ENCODE measurements around the gene FAM107B.

Gene FAM107B

DNA sequence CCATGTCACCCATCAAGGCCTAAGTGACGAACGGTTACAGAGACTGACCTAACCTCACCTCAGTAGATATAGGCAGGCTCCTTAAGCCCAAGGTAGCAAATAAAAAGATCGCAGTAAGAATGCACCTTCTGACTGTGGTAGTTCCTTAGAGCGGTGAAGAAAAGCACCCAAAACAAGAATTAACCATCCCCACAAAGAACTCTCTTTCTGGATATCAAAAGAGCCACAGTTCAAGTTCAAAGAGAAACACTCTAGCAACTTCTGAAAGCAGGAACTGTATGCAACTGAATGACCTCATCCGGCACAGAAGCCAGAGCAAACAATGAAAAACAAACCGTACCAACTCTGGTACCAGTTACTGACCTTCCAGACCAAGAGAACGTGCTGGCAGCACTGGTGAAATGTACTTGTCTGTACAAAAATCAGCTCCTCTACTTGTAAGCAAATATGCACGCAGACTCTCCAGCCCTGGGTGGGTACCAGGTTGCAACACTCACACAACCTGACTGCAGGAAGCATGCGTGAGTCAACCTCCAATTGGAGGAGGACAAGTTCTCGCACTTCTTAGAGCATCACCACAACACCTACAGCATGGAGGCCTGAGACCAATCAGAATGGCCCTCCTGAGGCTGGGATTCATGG, 202.7 kb downstream of the FAM107B start:
- DNase-seq, result no peak

DNA sequence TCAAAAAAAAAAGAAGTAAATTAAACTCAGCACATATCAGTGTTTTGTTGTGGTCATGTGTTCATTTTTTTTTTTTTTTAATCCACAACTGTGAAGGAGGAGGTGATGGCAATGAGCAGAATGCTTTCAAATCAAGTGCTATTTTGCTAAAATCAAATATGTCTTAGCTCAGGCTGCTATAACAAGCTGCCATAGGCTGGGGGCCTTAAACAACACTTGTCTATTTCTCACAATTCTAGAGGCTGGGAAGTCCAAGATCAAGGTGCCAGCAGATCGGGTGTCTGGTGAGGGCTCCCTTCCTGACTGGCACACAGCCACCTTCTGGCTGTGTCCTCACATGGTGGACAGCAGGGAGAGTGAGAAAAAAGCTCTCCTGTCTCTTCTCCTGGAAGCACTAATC, 203.9 kb downstream of the FAM107B start:
- no peak for DNase-seq

DNA sequence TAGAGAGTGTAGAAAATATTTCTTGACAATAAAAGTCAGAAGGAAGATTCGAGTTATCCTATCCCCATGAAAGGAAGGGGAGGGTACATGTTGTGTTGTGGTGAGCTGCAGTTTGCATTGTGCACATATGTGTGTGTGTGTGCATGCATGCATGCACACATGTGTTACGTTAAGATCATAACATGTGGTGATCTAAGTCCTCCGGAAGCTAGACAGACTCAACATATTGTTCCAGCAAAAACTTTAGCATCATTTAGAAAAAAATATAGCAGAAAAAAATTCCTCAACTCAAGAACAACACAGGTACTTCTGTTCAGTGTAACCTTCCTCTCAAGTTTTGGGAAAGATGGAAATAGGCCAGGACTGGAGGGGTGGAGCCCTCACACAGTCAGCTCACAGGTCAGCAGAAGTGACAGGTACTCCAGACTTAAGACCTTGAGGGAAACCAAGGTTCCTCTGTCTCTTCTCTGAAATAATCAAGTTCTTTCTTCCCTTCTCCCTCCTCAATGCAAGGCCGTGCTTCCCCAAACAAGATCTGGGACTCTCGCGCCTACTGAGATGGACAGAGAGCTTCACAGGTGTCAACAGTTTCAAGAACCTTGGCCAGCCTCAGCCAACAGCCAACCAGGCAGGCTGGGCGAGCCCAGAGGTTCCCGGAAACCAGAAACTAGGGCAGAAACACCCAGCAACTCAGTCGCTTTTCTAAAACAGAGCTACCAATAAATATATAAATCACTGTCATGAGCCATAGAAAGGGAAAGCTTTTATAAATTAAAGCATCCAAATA, 205.2 kb downstream of the FAM107B start:
- no peak for DNase-seq

DNA sequence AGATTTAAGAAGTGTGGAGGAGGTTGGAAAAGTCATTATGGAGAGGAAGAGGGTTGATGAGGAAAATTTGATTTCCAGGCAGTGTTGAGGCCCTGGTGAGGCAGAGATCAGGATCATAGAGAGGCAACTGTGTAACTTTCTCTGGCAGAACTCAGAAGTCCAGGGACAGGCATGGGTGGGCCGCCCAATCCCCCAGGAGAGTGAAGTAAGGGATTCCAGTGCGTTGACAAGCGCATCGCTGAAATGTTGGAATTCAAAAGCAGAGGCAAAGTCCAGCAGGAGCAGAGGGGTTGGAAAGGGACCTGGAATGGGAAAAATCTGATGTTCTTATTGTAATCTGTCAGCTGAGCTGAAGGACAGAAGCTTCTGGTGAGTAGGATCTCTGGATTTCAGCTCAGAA, 207.3 kb downstream of the FAM107B start:
- peak; percentile 55 for DNase-seq

DNA sequence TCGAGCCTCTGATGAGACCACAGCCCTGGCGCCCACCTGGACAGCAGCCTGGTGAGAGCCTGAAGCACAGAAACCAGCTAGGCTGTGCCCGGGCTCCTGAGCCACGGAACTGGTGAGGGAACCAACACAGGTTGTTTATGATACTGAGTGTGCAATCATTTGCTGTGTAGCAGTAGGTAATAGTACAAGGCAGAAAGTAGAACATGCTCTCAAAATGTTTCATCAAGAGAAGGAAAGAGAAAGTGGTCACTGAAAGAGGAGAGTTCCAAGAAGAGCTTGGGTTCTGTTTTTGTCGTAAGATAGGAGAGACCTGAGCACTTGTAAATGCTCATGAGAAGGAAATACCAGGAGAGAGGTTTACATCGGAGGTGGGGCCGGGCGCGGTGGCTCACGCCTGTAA, 208.2 kb downstream of the FAM107B start:
- no peak for DNase-seq

DNA sequence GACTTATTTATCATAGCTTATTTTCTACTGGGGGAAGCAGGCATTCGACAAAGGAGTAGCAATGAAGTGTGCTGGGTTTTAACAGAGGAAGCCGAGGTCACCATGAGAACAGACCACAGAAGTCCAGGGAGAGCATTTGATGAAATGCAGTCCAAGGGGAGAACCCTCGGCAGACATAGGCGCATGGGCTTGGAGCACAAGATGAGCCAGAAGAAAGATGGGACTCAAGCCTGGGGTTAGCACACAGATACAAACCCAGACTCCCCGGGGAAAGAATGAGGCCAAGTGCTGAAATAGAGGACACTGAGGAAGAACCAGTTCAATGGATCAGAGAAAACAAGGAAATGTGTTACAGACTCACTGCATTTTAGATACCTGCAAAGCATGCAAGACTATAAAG, 209.5 kb downstream of the FAM107B start:
- no peak for DNase-seq

DNA sequence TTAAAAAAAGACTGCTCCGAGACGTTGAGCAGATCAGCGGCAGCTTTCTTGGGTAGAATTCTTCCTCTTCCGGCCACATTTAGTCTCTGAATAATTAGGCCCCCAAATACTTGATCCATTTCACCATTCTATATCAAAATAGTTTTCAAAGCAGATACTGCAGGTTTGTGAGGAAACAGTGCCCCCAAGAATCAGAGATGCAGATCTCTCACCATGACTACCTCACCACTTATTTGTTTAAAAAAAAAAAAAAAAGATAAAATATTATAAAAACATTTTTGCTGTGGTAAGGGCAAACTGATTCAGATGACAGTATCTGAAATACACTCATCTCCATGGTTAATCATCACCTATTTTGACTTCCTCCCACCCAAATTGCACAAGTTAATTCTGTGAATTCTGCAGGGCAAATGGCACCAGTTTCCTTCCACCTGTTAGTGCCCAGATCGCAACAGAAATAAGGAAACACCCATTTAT, 210.4 kb downstream of the FAM107B start:
- DNase-seq, result no peak

DNA sequence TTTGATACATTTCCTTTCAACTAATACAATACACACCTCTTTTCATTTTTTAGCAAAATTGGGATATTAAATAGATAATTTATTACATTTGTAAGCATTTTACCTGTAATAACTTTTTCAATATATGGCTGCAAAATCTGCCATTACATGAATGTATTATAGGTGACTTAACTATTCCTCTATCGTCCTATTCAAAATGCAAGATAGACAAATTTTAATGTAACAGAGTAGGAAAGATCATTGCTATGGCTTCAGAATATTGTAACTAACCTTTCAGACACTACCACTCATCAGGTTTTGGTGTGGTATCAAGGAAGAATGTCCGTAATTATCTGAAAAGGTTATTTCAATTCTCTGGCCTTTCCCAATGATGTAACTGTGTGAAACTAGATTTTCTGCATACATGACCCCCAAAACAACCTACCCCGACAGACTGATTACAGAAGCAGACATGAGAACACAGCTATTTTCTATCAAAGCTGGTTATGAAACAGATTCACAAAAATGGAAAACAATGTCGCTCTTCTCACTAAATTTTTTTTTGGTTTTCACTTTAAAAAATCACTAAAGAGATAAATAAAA, 211.2 kb downstream of the FAM107B start:
- DNase-seq, result no peak

DNA sequence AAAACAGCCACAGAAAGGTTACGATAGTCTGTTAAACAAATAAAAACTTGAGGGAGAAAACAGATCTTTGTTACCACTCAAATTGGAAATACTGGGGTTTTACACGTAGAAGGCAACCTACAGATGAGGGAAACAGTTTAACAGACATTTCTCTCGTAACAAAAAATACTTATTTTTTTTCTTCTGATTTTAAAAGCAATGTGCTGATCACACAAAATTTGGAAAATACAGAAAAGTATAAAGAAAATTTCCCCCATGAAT, 211.7 kb downstream of the FAM107B start:
- no peak for DNase-seq

DNA sequence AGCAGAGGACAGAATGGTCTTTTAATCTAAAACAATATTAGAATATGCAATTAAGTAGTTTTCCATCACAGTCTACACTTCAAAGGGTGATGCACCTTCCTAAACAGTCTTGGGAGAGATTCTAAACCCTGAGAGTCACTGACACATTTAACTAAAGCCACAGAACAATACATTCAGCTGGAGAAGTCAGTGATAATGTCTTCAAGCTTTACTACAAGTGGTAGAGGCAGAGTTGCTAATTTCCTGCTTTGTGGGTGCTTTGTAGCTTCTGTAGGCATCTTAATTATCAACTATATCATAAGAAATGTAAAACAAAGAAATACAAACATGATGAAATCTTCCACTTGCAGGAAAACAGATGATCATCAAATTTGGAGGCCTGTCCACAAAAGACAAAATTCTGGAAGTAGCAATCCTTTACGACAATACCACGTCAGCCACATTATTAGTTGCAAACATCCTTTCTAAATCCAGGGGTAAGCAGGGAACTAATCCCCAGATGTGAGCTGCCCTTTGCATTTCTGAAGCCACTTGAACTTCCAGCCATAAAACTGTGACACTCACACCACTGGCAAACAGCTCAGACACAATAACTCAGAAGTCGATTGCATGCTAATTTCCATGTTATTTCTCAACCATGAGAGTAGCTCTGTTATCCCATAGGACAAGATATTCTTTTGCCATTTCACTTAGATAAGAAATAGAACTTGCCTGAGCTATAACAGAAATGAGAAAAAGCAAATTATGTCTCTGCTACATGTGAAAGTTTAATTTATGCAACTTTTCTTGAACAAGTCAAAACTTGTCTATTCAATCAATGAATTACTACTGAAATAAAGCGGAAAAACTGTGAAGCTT, 212.2 kb downstream of the FAM107B start:
- no peak for DNase-seq

DNA sequence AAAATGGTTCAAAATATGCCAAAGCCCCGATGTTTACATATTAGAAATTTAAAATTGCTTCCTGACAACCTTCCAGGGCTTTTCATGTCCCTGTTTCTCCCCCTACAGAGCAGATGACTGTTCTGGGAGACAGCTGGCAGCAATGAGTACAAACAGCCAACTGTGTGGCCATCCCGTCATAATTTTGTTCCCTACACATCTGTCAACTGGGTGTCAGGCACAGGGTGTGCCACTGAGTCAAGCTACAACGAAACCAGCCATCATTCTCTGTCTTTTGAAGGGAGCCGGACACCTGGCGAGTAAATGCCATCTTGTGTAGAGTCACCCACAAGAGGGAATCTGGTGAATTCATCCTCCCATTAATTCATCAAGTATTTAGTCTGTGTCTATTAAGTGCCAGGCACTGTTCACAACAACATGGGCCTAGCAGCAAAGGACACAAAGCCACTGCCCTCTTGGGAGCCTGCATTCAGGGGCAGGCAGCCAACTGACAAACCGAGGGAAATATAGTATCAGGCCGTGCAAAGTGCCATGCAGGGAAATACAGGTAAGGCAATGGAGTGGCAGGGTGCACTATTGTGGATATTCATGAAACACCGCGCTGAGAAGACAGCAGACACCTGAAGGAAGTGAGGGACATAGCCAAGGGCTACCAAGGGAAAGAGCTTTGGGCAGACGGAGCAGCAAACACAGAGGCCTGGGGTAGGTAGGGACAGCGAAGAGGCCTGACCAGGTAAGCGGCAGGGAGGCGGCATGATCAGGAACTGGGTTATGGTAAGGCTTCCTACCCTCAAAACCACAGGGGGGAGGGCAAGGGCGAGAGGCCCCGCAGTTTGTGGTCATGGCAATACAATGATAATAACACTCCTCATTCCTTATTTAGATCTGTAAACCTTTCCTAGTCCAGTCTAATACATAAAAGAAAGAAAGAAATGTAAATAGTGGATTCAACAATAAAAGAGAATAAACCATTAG, 213.6 kb downstream of the FAM107B start:
- DNase-seq, result no peak

DNA sequence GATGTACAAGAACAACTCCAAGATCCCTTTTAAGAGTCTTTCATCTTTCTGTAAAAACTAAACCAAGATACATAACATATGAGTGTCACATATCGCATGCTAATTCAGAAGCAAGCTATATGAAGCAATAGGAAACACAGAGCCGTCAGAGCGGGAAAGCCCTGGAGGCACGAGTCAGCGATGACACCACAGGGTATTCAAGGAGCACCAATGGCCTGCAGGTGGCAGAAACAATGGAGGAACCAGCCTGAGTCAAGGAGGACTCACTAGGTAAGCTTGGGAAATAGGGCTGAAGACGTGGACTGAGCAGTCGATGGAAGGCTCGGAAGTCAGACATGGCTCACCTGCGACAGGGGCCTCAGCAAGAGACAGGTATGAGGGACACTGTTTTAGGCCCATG, 214.4 kb downstream of the FAM107B start:
- no peak for DNase-seq

DNA sequence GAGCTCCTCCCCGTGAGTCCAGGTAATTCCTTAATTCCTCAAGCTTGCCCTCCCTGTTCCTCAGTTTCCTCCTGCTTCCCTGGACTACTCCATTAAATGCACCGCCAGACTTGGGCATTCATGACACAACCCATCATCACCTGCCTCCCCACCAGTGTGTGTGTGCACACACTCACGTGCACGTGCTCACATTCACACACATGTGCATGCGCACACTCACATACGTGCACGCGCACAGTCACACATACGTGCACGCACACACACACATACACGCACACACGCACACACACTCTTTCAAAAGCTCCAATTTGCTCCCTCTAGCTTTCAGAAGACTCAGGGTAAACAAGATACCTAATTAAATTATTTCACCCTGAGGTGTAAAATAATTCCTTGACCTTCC, 216.7 kb downstream of the FAM107B start:
- no peak for DNase-seq

DNA sequence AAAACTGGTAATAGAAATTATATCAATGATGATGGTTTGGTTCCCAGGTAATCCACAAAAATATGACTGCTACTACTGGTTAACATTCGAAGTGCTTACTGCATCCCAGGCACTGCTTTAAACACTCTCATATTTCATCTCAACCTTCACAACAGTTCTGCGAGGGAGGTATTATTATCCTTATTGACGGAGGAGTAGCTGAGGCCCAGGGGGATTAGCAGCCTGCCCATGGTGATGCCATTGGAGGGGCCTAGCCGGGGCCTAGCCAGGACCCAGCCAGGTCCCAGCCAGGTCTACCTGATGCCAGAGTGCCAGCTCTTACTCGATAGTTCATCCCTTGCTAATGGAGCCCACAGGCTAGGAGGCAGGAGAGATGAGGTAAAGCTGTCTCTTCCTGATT, 217.1 kb downstream of the FAM107B start:
- DNase-seq, result no peak

DNA sequence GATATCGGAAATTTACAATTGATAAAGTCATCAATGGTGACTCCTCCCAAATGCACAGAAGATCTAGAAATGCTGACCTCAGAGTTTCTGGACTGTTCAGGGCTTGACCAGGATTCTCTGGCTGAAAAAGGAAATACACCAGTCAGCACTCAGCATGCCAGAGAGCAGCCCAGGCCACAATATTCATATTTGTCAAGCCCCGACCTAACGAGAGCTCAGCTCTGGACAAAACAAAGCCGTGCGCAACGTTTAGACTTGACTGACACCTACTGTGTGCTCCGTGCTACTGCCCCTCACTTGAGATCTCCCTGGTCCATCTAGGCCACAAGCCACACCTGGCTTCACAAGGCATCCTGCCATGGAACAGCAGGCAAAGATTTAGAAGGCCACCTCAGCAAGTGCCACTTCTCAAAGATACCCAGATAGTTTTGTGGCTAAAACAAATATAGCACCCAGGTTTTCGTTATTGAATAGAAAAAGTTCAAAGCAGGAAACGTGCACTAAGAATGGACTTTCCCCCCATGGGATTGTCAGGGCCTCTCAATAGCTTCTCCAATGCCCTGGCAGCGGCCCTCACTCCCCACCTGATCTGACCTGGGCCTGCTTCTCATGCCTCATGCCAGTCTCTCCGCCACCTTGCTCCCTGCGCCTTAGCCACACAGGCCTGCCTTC, 218.3 kb downstream of the FAM107B start:
- DNase-seq, result no peak

DNA sequence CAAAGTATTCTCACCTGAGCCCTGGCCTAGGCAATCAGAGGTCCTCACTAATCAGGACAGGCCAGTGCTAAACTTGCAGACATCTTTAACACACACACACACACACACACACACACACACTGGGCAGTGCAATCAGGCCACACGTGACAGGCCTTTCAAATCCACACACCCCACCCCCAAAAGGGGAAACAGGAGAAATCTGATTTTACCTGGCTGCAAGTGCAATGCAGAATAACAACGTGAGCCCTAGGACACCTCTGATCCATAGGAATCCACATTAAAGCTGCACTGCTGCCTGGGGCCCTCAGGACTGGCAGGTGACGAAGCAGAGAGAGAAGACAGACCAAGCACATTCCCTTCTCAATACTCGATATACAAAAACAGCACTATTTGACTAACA, 218.9 kb downstream of the FAM107B start:
- DNase-seq, result no peak

DNA sequence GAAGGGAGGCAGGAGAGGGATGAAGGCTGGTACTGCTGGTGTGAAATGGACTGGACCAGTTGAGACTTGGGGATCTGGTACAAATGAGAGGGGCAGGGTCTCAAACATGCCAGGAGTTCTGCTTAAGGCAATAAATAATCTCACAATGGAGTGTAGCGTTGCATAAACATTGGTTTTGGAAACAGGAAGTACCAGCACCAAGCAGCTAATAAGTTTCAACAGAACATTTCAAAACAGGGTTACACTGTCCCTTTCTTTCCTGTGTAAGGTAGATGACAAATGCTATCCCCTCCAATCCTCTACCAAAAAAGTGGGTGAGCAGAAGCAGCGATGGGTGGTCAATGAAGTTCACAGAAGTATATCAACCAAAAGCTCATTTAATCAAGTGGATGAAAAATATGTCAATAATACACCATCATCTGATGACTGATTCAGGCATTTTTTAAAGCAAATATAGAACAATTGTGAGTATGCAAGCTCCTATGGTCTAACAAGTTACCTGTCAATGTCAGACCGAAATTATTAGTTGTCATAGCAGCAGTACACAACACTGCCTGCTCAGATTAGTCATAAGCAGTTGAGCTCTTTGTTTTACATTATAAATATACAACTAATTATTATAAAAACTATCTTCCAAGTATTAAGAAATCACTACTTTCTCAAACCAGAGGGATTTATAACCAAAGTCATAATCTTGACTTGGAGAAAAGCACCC, 220.0 kb downstream of the FAM107B start:
- no peak for DNase-seq

DNA sequence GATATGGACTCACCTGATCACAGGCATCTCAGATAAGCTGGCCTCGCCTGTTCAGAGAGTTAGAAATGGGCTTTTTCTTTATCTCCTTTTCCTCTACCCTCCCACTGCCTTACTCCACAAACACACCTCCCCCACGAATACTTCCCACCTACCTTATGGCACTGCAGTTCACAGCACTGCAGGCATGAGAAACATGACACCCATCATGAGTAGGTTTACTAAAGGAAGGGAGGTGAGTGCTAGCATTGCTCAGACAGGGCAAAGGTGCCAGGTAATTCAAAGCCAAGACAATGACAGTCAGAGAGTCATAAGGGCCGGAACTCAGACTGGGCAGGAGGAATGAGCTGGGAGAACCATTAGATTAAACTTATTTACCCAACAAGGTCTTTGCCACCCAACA, 220.6 kb downstream of the FAM107B start:
- no peak for DNase-seq

DNA sequence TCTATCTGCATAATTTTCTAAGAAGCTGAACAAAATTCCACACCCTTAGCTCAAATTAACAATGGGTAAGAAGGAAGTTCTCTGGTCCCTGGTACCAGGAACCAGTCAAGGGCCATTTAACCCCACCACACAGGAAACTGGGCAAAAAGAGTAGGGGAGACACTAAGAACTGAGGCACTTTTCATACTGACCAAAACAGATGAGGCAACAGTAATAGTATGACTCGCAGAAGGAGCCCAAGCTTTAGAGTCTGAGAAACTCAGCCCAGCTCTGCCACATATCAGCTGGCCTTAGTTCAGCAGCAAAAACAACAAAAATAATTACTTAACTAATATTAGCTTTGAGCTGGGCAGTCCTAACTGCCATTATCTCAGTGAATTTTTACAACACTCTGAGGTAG, 221.2 kb downstream of the FAM107B start:
- no peak for DNase-seq

DNA sequence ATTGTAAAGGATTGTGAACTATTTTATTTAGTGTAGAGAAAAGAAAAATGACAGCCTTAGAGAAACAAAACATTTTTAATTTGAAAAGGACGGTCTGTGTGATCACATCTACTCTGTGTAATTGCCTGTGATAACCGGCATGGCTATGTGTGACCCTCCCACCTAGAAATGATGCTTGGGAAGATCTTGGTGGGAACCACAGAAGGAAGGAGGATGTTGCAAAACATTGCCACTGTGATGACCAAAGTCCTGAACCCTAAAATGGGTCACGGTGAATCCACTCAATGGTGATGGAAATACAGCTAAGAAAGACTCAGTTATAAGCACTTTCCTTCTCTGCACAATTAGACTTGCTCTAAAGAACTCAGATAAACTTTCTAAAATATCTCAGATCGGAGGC, 222.7 kb downstream of the FAM107B start:
- no peak for DNase-seq

DNA sequence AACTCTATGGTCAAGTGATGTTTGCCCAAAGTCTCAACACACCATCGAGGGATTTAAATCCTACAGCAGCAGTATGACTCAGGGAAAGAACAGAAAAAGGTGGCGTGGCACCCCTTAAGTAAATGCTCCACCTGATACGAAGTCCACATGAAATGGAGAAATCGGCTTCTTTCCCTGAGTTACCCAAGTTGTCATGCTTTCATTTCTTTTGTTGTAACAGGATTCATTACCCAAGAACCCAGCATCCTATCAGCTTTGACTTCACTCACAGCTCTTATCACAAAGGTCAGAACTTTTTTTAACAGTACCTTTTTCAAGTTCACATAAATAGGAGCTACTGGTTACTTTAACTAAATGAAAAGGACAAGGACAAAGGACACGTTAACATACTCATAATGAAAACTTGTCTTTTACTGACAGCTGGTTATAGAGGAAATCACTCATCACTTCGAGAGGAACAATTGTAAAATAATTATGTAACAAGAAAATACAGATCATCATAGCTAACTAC, 224.2 kb downstream of the FAM107B start:
- DNase-seq, result no peak
